ENCODE results near the gene UBA1.
A peak's percentile ranks its signal among the peaks of the same experiment; 100 is the strongest.

The UBA1 gene

GRCh38 chrX:47160781-47161180 lies 32.8 kb upstream of the UBA1 start:
- no peak for DNase-seq (ENCODE audit: low read depth)
- no peak for TF ChIP-seq CTCF (IDR thresholded peaks at IDR 0.05; ENCODE audit: low read length, missing control alignments)

GRCh38 chrX:47162927-47163583 lies 30.6 kb upstream of the UBA1 start:
- H3K4me3 ChIP-seq (replicated peaks; ENCODE audit: low read depth, low read length) = no peak overlapping the region
- TF ChIP-seq CTCF (IDR thresholded peaks at IDR 0.05; ENCODE audit: low read length, missing control alignments) = no peak
- no peak for DNase-seq (ENCODE audit: low read depth)

More at GRCh38 chrX:47160781-47161180, 32.8 kb upstream of the UBA1 start:
- no peak overlapping the region for H3K4me3 ChIP-seq (replicated peaks; ENCODE audit: low read depth, low read length)

GRCh38 chrX:47164420-47164819 lies 29.2 kb upstream of the UBA1 start:
- no peak for DNase-seq (ENCODE audit: low read depth)
- no peak for TF ChIP-seq CTCF (IDR thresholded peaks at IDR 0.05; ENCODE audit: low read length, missing control alignments)
- no peak overlapping the region for H3K4me3 ChIP-seq (replicated peaks; ENCODE audit: low read depth, low read length)

DNA sequence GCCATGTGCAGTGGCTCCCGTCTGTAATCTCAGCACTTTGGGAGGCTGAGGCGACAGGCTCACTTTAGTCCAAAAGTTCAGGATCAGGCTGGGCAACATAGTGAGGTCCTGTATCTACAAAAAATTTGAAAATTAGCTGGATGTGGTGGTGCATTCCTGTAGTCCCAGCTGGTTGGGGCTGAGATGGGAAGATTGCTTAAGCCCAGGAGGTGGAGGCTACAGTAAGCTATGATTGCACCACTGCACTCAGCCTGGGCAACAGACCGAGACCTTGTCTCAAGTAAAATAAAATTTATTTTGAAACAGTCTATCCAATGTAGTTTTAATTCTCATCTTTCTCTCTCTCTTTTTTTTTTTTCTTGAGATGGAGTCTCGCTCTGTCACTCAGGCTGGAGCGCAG lies 27.5 kb upstream of the UBA1 start:
- H3K4me3 ChIP-seq (replicated peaks; ENCODE audit: low read depth, low read length) = no peak overlapping the region
- no peak for TF ChIP-seq CTCF (IDR thresholded peaks at IDR 0.05; ENCODE audit: low read length, missing control alignments)
- DNase-seq (ENCODE audit: low read depth) = peak; percentile 46

- H3K4me3 ChIP-seq (replicated peaks; ENCODE audit: low read depth, low read length) = no peak overlapping the region
- no peak for DNase-seq (ENCODE audit: low read depth)
- no peak for TF ChIP-seq CTCF (IDR thresholded peaks at IDR 0.05; ENCODE audit: low read length, missing control alignments)
Observed at GRCh38 chrX:47168495-47169073, 25.0 kb upstream of the UBA1 start.

DNA sequence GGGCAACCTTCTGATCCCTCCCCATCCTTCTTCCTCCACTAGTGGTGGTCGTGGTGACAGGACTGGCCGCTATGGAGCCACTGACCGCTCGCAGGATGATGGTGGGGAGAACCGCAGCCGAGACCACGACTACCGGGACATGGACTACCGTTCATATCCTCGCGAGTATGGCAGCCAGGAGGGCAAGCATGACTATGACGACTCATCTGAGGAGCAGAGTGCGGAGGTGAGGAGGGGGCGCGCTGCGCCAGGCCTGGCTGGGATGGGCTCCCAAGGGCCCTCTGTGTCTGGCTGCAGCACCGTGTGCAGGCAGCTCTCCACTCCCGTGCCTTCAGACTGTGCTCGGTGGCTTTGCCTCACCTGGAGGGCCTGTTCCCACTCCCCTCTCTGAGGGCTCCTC lies 24.4 kb upstream of the UBA1 start:
- no peak for DNase-seq (ENCODE audit: low read depth)
- TF ChIP-seq CTCF (IDR thresholded peaks at IDR 0.05; ENCODE audit: low read length, missing control alignments) = no peak
- no peak overlapping the region for H3K4me3 ChIP-seq (replicated peaks; ENCODE audit: low read depth, low read length)

Measured in fibroblast of pulmonary artery (primary cell).